ENCODE measurements around the gene PDE3A.
"Not testable (repeated sequence)": the region's sequence is repeated elsewhere in the genome, so short reads cannot be mapped to it uniquely, and the experiment has no call there.

Gene PDE3A

DNA sequence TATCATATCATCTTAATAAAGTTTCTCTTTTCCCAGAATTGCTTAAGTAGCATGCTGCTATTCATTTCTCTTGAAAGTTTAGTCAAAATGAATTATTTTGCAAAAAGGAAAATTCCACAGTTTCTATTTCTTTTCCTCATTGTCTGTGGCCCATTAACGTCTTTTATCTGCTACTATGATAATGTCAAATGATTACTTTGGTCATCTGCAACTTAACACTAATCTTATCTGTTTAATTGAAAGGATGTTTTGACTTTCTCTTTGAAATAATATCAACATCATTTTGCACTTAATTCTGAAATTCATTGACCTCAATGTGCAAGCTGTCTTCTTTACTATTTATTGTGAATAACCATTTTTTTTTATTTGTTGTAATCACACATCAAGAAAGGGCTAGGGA lies 180.3 kb downstream of the PDE3A start:
- TF ChIP-seq, protein P1, sequence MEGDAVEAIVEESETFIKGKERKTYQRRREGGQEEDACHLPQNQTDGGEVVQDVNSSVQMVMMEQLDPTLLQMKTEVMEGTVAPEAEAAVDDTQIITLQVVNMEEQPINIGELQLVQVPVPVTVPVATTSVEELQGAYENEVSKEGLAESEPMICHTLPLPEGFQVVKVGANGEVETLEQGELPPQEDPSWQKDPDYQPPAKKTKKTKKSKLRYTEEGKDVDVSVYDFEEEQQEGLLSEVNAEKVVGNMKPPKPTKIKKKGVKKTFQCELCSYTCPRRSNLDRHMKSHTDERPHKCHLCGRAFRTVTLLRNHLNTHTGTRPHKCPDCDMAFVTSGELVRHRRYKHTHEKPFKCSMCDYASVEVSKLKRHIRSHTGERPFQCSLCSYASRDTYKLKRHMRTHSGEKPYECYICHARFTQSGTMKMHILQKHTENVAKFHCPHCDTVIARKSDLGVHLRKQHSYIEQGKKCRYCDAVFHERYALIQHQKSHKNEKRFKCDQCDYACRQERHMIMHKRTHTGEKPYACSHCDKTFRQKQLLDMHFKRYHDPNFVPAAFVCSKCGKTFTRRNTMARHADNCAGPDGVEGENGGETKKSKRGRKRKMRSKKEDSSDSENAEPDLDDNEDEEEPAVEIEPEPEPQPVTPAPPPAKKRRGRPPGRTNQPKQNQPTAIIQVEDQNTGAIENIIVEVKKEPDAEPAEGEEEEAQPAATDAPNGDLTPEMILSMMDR (IDR thresholded peaks at IDR 0.05; ENCODE audit: control insufficient read depth, insufficient read depth, low read depth, low read length, missing control alignments) = no peak
- no peak for DNase-seq (ENCODE audit: low read depth)
- H3K4me3 ChIP-seq (ENCODE audit: control insufficient read depth, low read depth, low read length) = no peak overlapping the region

DNA sequence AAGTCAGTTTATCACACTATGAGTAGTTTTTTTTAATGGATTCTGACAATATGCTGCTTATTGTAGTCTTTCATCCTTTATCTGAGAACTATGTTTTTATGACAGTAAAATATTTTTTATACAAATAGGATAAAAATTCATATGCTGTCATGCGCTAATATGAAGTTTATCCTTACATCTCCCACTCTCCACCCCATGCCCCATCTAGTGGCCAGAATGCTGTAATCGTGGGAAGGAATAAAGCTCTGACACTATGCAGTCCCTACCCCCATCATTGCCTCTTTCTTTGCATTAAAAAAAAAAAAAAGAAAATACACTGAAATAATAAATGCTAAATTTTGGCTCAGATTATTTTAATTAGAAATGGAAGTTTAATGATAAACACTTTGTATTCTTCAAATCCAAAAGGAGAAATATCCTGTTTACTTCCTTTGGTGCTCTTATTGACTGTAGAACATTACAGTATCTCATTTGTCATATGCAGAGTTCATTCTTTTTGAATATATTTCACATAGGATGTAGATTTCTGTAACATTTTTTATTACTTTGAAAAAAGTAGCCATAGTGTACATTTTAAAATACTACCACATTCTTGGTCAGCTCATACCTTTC lies 180.9 kb downstream of the PDE3A start:
- TF ChIP-seq, protein P1 (IDR thresholded peaks at IDR 0.05; ENCODE audit: control insufficient read depth, insufficient read depth, low read depth, low read length, missing control alignments) = peak; percentile 73
- no peak for DNase-seq (ENCODE audit: low read depth)

DNA sequence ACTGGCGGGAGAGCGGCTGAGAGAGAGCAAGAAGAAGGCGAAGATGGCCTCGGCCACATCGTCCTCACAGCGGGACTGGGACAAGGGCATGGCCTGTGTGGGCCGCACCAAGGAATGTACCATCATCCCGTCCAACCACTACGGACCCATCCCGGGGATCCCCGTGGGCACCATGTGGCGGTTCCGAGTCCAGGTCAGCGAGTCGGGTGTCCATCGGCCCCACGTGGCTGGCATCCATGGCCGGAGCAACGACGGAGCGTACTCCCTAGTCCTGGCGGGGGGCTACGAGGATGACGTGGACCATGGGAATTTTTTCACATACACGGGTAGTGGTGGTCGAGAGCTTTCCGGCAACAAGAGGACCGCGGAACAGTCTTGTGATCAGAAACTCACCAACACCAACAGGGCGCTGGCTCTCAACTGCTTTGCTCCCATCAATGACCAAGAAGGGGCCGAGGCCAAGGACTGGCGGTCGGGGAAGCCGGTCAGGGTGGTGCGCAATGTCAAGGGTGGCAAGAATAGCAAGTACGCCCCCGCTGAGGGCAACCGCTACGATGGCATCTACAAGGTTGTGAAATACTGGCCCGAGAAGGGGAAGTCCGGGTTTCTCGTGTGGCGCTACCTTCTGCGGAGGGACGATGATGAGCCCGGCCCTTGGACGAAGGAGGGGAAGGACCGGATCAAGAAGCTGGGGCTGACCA lies 183.6 kb downstream of the PDE3A start:
- not testable (repeated sequence) for DNase-seq (ENCODE audit: low read depth)

More for the DNA sequence above, 180.9 kb downstream of the PDE3A start:
- H3K4me3 ChIP-seq (ENCODE audit: control insufficient read depth, low read depth, low read length) = no peak overlapping the region

DNA sequence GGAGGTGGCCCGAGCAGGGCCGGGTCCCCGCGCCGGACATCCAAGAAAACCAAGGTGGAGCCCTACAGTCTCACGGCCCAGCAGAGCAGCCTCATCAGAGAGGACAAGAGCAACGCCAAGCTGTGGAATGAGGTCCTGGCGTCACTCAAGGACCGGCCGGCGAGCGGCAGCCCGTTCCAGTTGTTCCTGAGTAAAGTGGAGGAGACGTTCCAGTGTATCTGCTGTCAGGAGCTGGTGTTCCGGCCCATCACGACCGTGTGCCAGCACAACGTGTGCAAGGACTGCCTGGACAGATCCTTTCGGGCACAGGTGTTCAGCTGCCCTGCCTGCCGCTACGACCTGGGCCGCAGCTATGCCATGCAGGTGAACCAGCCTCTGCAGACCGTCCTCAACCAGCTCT lies 184.2 kb downstream of the PDE3A start:
- not testable (repeated sequence) for DNase-seq (ENCODE audit: low read depth); H3K4me3 ChIP-seq (ENCODE audit: control insufficient read depth, low read depth, low read length)

More for the DNA sequence above, 183.6 kb downstream of the PDE3A start:
- not testable (repeated sequence) for H3K4me3 ChIP-seq (ENCODE audit: control insufficient read depth, low read depth, low read length)

GRCh38 chr12:20555015-20555414 lies 186.7 kb downstream of the PDE3A start:
- no peak for DNase-seq (ENCODE audit: low read depth)
- TF ChIP-seq, protein P1 (IDR thresholded peaks at IDR 0.05; ENCODE audit: control insufficient read depth, insufficient read depth, low read depth, low read length, missing control alignments) = no peak
- H3K4me3 ChIP-seq (ENCODE audit: control insufficient read depth, low read depth, low read length) = no peak overlapping the region

DNA sequence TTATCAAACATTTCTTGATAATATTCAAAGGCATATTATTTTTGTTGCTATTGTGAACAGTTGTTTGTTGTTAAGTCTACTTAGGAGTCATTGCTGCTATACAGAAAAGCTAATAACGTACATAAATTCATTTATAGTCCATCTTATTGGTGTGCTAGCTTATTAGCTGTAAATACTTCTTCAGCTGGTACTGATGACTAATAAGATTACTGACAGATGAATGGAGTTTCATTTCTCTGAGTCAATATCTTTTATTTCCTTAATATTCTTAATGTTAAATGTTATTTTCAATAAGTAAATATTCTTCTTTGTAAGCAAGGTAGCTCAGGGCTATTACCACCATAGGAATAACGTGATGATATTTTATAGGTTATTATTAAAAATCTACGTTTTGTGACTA lies 187.4 kb downstream of the PDE3A start:
- no peak overlapping the region for H3K4me3 ChIP-seq (ENCODE audit: control insufficient read depth, low read depth, low read length)
- TF ChIP-seq, protein P1 (IDR thresholded peaks at IDR 0.05; ENCODE audit: control insufficient read depth, insufficient read depth, low read depth, low read length, missing control alignments) = no peak
- DNase-seq (ENCODE audit: low read depth) = no peak

- H3K4me3 ChIP-seq (ENCODE audit: control insufficient read depth, low read depth, low read length) = no peak overlapping the region
- TF ChIP-seq, protein P1 (IDR thresholded peaks at IDR 0.05; ENCODE audit: control insufficient read depth, insufficient read depth, low read depth, low read length, missing control alignments) = no peak
- no peak for DNase-seq (ENCODE audit: low read depth)
Observed at GRCh38 chr12:20557096-20557495, 188.8 kb downstream of the PDE3A start.
